ENCODE data around the gene DUSP3. TPM values are rescaled to one million over a fixed set of nuclear protein-coding genes. Genes with fewer than 3 reads are reported as not detected.

Gene DUSP3
- total RNA-seq, 1 donor: 37.5 TPM

- DNase-seq (ENCODE audit: low read depth): no peak
- no peak for TF ChIP-seq CTCF (IDR thresholded peaks at IDR 0.05; ENCODE audit: insufficient read depth, low read length)
These were observed 34.6 kb upstream of the DUSP3 start for GRCh38 chr17:43813386-43813785.

GRCh38 chr17:43812396-43813265, 33.9 kb upstream of the DUSP3 start:
- TF ChIP-seq CTCF (IDR thresholded peaks at IDR 0.05; ENCODE audit: insufficient read depth, low read length): no peak
- H3K4me3 ChIP-seq (ENCODE audit: low read depth, low read length): no peak overlapping the region
- no peak for DNase-seq (ENCODE audit: low read depth)

More at GRCh38 chr17:43813386-43813785, 34.6 kb upstream of the DUSP3 start:
- no peak overlapping the region for H3K4me3 ChIP-seq (ENCODE audit: low read depth, low read length)

GRCh38 chr17:43810823-43811222, 32.0 kb upstream of the DUSP3 start:
- no peak for DNase-seq (ENCODE audit: low read depth)
- no peak for TF ChIP-seq CTCF (IDR thresholded peaks at IDR 0.05; ENCODE audit: insufficient read depth, low read length)
- H3K4me3 ChIP-seq (ENCODE audit: low read depth, low read length): no peak overlapping the region

GRCh38 chr17:43810226-43810715, 31.5 kb upstream of the DUSP3 start:
- H3K4me3 ChIP-seq (ENCODE audit: low read depth, low read length): no peak overlapping the region
- no peak for DNase-seq (ENCODE audit: low read depth)
- TF ChIP-seq CTCF (IDR thresholded peaks at IDR 0.05; ENCODE audit: insufficient read depth, low read length): no peak

GRCh38 chr17:43809121-43809520, 30.3 kb upstream of the DUSP3 start:
- no peak overlapping the region for H3K4me3 ChIP-seq (ENCODE audit: low read depth, low read length)
- no peak for DNase-seq (ENCODE audit: low read depth)
- no peak for TF ChIP-seq CTCF (IDR thresholded peaks at IDR 0.05; ENCODE audit: insufficient read depth, low read length)

GRCh38 chr17:43808076-43808475, 29.3 kb upstream of the DUSP3 start:
- TF ChIP-seq CTCF (IDR thresholded peaks at IDR 0.05; ENCODE audit: insufficient read depth, low read length): no peak
- DNase-seq (ENCODE audit: low read depth): no peak
- no peak overlapping the region for H3K4me3 ChIP-seq (ENCODE audit: low read depth, low read length)
